ENCODE measurements around the gene TEX55.
"Not testable (repeated sequence)": the region's sequence is repeated elsewhere in the genome, so short reads cannot be mapped to it uniquely, and the experiment has no call there.

The TEX55 gene

DNA sequence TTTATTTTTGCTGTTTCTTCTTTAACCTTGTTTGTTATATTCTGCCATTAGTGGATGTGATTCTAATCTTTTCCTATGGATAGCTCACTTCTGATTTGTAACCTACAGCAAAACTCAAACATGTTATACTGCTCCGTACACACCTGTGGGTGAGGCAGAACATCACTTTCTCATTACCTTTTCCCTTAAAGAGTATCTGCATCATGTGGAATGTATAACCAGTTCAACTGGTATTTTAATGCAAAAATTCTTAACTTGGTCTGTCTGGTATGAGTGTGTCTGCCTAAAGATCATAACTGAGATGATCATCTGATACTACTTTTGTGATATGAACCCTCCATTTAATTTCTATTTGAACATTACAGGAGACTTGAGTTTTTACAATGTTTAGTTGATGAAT lies 14.4 kb downstream of the TEX55 start:
- DNase-seq (ENCODE audit: low read depth in 2 of 3, low spot score in 2 of 3): no peak

DNA sequence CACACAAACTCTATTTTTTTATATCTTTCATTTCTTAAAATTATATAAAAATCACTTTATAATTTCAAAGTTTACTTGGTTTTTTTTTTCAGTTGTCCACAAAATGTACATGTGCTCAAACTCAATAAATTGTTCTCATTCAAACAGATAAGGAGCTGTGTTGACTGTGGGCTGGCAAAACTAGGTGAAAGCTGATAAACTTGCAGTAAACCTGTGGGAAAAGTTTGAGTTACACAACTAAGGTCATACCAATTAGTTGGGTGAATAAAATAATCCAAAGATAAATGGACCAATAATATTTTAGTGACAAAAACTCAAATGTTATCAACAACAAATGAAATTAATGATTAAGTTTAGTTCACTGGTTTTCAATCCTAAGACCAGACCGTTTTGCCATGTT lies 14.8 kb downstream of the TEX55 start:
- DNase-seq (ENCODE audit: low read depth in 2 of 3, low spot score in 2 of 3): no peak

DNA sequence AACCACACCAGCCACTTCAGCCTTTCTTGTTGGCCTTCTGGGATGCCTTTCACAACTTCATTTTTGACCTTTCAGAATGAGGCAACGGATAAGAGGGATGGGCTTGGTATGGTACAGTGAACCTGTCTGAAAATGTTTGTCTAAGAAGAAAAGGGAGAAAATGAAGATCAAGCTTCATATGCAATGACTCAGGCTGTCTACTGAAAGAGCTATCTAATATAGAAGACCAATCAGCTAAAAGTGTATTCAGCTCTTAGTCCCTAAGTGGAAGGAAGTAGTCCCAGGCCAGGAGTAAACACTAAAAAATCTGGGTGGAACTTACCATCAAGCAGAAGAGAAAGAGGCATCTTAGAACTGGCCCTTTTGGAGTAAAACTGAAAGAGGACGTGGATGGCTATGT lies 15.3 kb downstream of the TEX55 start:
- DNase-seq (ENCODE audit: low read depth in 2 of 3, low spot score in 2 of 3): no peak

DNA sequence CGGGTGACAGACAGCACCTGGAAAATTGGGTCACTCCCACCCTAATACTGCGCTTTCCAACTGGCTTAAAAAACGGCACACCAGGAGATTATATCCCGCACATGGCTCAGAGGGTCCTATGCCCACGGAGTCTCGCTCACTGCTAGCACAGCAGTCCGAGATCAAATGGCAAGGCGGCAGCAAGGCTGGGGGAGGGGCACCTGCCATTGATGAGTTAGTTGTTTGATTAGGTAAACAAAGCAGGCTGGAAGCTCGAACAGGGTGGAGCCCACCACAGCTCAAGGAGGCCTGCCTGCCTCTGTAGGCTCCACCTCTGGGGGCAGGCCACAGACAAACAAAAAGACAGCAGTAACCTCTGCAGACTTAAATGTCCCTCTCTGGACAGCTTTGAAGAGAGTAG lies 18.8 kb downstream of the TEX55 start:
- DNase-seq (ENCODE audit: low read depth in 2 of 3, low spot score in 2 of 3): not testable (repeated sequence)

DNA sequence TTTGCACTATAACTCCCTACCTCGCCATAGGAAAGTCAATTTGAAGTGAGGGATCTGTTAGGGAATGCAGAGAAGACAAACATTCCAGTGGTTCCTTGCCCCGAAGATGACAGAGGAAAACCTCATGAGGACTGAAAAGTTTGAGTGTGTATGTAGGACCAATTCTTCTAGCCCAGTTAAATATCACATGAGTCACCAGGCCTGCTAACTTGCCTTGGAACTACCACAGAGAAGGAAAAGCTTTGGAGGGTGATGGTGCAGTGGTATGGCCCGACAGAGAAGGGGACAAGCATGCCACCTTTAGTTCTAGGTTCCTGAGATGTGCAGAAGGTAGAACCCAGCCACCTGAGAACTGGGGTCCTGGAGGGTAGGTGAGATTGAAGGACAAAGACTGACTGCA lies 24.9 kb downstream of the TEX55 start:
- no peak for DNase-seq (ENCODE audit: low read depth in 2 of 3, low spot score in 2 of 3)

DNA sequence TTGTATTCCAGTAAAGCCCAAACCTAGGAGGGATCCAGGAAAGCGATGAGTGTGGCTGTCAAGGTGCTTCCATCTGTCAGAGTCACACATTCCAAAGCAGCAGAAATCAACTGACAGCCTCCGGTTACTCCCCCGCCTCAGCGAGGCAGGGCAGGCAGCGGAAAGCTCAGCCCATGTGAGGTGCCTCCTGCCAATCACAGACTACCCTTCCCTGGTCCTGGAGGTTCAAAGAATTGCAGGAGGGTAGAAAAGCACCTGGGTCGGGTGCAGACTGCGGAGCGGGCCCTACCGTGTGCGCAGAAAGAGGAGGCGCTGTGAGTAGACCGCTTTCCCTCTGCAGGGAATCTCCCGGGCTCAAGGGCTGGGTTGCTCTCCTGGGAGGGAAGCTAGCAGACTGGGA lies 27.4 kb downstream of the TEX55 start, which contains the start of gene UPK1B:
UPK1B (plus strand) TSS at position 274 of the 400 bp plus-strand sequence. CDS start 13,144 bp downstream, outside the sequence.
- no peak for DNase-seq (ENCODE audit: low read depth in 2 of 3, low spot score in 2 of 3)

DNA sequence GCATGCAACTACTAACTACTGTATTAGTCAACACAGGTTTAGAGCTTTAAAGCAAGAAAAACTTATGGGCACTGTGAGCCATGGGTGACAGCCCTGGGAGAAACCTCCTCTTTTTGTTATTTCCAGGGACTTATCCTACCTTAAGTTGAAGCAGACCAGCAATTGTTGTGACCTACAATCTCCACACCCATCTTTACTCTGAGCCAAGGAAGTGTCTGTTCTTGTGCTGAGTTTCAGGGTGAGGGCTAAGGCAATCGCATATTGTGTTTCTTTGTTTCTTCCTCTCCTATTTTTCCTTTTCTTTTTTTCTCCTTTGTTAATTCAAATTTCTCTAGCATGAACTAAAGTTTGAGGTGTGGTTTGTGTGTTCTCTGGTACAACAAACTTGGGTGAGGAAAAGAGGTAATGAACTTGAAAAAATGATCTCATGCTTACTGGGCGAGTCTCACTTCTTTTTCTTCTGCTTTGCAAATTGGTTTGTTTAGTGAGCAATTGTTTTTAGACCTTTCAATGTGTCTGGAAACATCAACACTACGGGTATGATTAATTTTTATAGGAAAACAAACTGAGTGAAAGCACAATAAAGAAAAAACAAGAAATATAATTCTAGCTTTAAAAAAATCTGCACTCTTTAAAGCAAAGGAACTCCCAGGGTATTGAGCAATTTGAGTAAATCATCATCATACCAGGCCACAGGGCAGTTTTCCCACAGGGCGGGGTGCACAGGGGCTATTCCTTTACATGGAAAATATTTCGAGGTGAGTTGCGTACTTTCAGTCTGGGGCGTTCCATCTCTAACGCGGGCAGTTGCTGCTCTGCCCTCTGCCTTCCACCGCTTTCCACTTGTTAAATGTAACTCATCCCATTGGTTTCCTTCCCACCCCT lies 30.1 kb downstream of the TEX55 start:
- DNase-seq (ENCODE audit: low read depth in 2 of 3, low spot score in 2 of 3): no peak

DNA sequence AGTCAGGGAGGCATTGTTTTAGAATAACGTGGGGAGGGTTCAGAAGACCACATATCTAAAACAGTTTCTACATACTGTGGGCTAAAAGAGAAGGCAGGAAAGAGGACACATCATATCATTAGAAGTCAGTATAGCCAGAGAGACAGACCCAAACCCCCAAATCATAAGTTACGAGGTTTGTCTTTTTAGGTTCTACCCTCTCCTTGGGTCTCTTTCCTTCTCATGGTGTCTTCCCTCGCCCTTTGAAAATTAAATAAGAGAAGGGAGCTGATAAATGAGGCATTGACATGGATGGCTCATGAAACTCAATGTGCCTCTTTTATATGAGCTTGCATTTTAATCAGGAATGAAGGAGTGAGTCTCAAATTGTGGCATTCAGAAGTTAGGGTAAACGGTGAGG lies 30.8 kb downstream of the TEX55 start:
- no peak for DNase-seq (ENCODE audit: low read depth in 2 of 3, low spot score in 2 of 3)

DNA sequence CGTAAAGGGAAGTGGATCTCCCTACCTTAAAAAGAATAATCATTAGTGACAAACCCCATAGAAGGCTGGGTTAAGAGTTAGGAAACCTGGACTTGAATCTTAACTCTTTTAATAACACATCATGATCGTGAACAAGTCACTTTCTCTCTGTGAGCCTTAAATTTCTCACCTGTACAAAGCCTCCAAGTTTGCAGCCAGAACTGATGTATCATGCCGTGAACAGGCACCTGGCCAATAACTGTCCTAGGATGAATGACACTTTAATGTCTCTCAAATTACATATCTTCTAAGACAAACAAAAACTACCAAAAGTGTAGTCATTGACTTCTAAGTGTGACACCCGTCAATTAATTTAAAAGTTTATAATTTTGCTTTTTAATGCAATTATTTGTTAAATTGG lies 31.4 kb downstream of the TEX55 start:
- no peak for DNase-seq (ENCODE audit: low read depth in 2 of 3, low spot score in 2 of 3)

DNA sequence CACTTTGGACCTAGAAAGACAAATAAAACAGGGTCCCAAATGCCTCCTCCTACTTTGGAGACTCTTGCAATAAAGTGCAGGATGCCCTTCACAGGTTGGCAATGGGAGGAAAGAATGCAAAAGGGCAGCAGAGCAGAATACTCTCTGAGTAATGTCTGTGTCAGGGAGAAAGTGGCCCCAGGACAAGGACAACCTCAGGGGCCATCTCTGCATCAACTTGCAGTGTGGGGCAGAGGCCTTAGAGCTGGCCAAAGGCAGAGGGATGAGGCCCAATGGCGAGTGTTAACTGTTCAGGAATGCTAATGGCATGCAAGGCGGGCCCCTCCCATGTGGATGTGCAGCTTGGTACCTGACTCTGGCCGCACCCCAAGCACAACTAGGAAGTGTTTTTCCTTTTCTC lies 35.8 kb downstream of the TEX55 start:
- no peak for DNase-seq (ENCODE audit: low read depth in 2 of 3, low spot score in 2 of 3)

DNA sequence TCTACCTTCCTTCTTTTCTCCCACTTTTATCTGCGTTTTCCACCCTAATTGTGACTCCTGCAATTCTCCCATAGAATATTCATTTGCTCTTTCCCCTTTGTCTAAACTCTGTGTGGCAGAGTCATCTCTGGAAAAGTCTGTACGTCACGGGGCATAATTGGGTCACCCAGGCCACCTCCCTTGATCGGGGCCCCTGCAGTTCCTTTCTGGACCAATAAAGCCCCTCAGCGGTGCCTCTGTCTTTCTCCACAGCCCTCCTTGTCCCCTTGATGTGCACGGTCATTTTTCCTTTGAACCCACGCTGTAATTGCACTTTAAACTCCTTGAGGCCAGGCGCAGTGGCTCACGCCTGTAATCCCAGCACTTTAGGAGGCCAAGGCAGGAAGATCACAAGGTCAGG lies 38.1 kb downstream of the TEX55 start:
- DNase-seq (ENCODE audit: low read depth in 2 of 3, low spot score in 2 of 3): no peak

DNA sequence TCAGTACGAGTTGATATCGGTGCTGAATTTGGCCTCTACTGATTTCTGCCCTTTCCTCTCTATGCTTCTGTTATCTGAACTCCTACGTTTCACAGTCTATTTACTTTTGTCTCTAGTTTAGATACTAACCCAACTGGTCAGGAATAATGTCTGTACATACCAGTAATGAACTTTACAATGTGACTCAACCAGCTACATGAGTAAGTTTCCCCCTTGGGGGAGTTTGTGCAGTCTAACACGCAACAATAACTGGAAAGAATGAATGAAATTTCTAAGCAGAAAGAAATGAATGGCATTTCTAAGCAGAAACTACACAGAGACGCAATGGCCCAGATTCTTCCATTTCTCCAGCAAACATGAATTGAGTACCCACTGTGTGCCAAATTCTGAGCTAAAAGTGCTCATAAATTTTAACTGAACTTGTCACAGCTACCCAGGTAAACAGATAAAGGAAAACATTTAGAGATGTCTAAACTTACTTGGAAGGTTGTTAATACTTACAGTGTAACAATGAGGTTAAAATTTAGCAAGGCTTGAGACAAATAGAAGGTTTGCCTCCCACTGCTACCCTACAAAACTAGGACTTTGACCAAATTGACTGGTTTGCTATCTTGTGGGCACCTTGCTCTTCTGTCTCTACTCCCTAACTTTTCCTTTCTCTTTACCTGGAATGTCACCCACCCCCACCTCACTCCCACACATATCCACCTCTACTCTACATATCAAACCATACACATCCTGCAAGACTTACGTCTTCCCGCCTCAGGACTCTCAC lies 39.0 kb downstream of the TEX55 start:
- DNase-seq (ENCODE audit: low read depth in 2 of 3, low spot score in 2 of 3): no peak

DNA sequence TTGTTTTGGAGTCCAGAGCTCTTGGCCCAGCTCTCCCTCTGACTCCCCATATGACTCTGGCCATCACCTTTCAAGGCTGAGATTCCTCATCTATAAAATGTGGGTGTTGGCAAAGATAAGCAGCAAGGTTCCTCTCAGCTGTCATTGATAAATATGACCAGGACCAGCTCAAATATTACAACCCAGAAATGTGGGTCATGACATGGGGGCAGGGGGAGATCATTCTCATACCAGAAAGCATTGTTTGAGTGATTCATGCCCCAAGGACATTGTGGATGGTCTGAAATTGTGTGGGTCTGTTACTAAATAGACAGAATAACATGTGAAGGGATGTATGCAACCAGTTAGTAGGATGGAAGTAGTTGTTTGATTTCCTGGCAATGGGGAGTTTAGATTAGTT lies 41.3 kb downstream of the TEX55 start:
- DNase-seq (ENCODE audit: low read depth in 2 of 3, low spot score in 2 of 3): no peak

DNA sequence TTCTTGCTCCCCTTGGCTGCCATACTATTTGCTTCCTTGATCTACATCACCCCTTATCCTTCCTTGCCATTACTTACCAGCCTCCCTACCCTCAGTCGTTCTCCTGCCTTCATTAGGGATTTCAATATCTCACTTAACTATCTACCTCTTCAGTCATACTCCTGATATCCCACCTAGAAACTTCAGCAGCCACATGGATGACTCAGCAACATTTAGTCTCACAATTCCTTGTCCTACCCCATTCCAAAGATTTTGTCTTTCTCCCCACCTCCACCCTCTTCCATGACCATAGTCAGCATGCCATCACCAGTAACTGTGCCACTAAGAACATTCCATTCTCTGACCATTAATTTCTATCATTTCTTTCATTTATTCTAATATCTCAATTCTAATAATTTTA lies 45.8 kb downstream of the TEX55 start:
- DNase-seq (ENCODE audit: low read depth in 2 of 3, low spot score in 2 of 3): no peak

DNA sequence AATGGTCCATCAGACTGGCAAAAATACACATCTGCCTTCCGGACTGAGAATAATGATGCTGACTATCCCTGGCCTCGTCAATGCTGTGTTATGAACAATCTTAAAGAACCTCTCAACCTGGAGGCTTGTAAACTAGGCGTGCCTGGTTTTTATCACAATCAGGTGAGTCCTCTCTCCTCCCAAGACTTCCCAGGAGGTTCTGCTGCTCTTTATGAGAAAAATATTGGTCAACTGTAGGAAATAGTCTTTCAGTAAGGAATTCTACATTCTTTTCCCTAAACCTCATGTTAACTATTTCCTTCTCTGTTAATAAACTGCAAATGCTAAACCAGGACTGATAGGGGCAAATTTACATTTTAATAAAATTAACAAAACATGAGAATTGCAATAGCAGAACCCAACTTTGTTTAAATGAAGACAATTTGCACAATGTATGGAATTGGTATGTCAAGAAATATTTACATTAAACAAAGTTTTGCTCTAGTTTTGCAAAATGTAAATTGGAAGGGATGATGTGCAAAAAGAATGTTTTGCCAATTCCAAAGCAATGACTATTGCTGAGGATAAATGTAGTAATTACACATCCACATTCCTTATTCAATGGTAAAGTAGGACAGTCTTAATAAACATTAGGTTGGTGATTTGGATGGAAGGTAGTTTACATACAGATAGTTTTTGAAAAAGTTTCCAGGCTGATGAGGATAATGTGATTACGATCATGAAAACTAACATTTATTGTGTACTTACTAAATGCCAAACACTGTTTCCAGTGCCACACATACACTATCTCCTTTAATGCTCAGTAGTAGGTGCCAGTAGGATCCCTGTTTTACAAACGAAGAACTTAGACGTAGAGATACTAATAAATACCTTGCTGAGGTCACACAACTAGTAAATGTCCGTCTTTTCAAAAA lies 48.5 kb downstream of the TEX55 start:
- no peak for DNase-seq (ENCODE audit: low read depth in 2 of 3, low spot score in 2 of 3)

DNA sequence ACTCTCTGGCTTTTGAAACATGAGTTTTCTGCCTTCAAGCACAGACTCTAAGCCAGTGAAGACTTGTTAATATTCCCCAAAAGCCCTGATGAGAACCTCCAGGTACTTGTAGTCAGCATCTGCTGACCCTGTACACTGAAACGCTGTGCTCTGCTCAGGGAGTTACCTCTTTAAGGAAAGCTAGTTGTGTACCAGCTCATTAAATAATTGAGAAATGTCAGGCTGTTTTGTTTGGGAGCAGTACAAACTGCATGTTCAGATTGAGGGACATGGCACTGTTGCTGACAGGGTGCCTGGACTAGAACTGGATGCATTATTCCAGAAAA lies 49.1 kb downstream of the TEX55 start:
- DNase-seq (ENCODE audit: low read depth in 2 of 3, low spot score in 2 of 3): no peak

DNA sequence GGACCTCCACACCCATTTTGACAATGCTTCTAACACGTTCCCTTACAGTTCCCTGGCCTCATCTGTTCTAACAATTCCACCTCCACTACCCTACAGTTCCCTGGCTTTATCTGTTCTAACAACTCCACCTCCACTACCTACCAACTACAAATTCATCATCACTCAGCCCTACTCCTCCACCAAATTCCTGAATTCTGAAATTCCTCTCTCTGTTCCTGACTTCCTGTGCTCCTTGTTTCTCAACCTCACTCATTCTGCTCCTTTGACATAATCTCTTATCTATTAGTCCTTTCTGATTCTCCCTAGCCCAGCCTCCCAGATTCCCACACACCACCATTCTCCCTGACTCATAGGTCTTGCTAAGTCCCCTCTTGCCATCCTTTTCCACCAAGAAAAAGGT lies 49.9 kb downstream of the TEX55 start:
- DNase-seq (ENCODE audit: low read depth in 2 of 3, low spot score in 2 of 3): no peak

Data from activated CD8-positive, alpha-beta memory T cell treated with anti-CD3 and anti-CD28 coated beads for 48 hours (primary cell).